BE2C (cell line): ENCODE measurements around the gene AP5Z1.

Experiments used
- DNase-seq: peaks from one replicate; pipeline ENCODE4 v3.0.0-alpha.2; 2020
- H3K27me3 ChIP-seq: fragments of 250-450 bp; sonication (Bioruptor Pico); 2 replicates; pipeline ENCODE4 v1.5.1; 2020; ENCODE audit warnings: mild to moderate bottlenecking
- H3K36me3 ChIP-seq: fragments of 250-450 bp; sonication (Bioruptor Pico); 2 replicates; pipeline ENCODE4 v1.5.1; 2020; ENCODE audit warnings: mild to moderate bottlenecking
- H3K4me1 ChIP-seq: fragments of 250-450 bp; sonication (Bioruptor Pico); 2 replicates; pipeline ENCODE4 v1.5.1; 2020
- H3K4me3 ChIP-seq: 2 replicates; pipeline ENCODE4 v1.5.1; 2011; ENCODE audit warnings: low read depth, low read length
- H3K9me3 ChIP-seq: fragments of 250-450 bp; sonication (Bioruptor Pico); 2 replicates; pipeline ENCODE4 v1.5.1; 2020
- CTCF ChIP-seq: IDR thresholded peaks from 2 replicates; pipeline ENCODE4 v1.5.1; 2012; ENCODE audit warnings: mild to moderate bottlenecking, low read depth, low read length

Gene AP5Z1

GRCh38 chr7:4782333-4783291 is 7.2 kb downstream of the AP5Z1 start:
- H3K9me3 ChIP-seq, result no peaks in the 10 kb centered on the region
- no peak for TF ChIP-seq CTCF
- H3K27me3 ChIP-seq, result no peaks in the 10 kb centered on the region
- no peaks in the 10 kb centered on the region for H3K4me1 ChIP-seq
- peaks cover 22% of the 10 kb centered on the region for H3K36me3 ChIP-seq
- no peak for DNase-seq
- no peak overlapping the region for H3K4me3 ChIP-seq

- Histone ChIP-seq H3K4me1 (no peaks in the 10 kb centered on the region), H3K9me3 (no peaks in the 10 kb centered on the region), H3K4me3 (no peak overlapping the region), H3K36me3 (peaks cover 22% of the 10 kb centered on the region), H3K27me3 (no peaks in the 10 kb centered on the region)
- TF ChIP-seq CTCF, result no peak
- no peak for DNase-seq
Observed at GRCh38 chr7:4783292-4783652, 7.8 kb downstream of the AP5Z1 start.

- no peak for DNase-seq
- H3K27me3 ChIP-seq, result no peaks in the 10 kb centered on the region
- no peaks in the 10 kb centered on the region for H3K4me1 ChIP-seq
- TF ChIP-seq CTCF, result no peak
- H3K4me3 ChIP-seq, result no peak overlapping the region
- H3K9me3 ChIP-seq, result no peaks in the 10 kb centered on the region
- H3K36me3 ChIP-seq, result peaks cover 22% of the 10 kb centered on the region
Observed at GRCh38 chr7:4783762-4784351, 8.4 kb downstream of the AP5Z1 start.

- no peak for DNase-seq
Observed at GRCh38 chr7:4784799-4785198, 9.4 kb downstream of the AP5Z1 start.

GRCh38 chr7:4785371-4785770 is 9.9 kb downstream of the AP5Z1 start:
- Histone ChIP-seq H3K4me1 (no peaks in the 10 kb centered on the region), H3K4me3 (no peak overlapping the region), H3K9me3 (no peaks in the 10 kb centered on the region), H3K27me3 (no peaks in the 10 kb centered on the region), H3K36me3 (peaks cover 22% of the 10 kb centered on the region)
- DNase-seq, result no peak
- TF ChIP-seq CTCF, result no peak

More at GRCh38 chr7:4784799-4785198, 9.4 kb downstream of the AP5Z1 start:
- H3K27me3 ChIP-seq, result no peaks in the 10 kb centered on the region
- TF ChIP-seq CTCF, result no peak
- no peak overlapping the region for H3K4me3 ChIP-seq
- no peaks in the 10 kb centered on the region for H3K4me1 ChIP-seq
- peaks cover 22% of the 10 kb centered on the region for H3K36me3 ChIP-seq
- no peaks in the 10 kb centered on the region for H3K9me3 ChIP-seq

- H3K4me1 ChIP-seq, result no peaks in the 10 kb centered on the region
- DNase-seq, result no peak
- peaks cover 22% of the 10 kb centered on the region for H3K36me3 ChIP-seq
- no peaks in the 10 kb centered on the region for H3K27me3 ChIP-seq
- H3K9me3 ChIP-seq, result no peaks in the 10 kb centered on the region
- TF ChIP-seq CTCF, result no peak
- H3K4me3 ChIP-seq, result no peak overlapping the region
Observed at GRCh38 chr7:4786015-4786414, 10.6 kb downstream of the AP5Z1 start.
